ENCODE measurements around the gene DRC1.

The DRC1 gene

GRCh38 chr2:26396734-26397298 lies 4.9 kb upstream of the DRC1 start:
- H3K9me3 ChIP-seq (ENCODE audit: control insufficient read depth, low read length): no peaks in the 10 kb centered on the region
- H3K4me3 ChIP-seq (ENCODE audit: extremely low read depth, insufficient read depth, low read length, poor library complexity, severe bottlenecking): no peak overlapping the region
- 86 to 91% methylated on average over 5 of the region's 5 CpGs for WGBS, 2 experiments (ENCODE audit: insufficient coverage in 2 of 2)
- H3K36me3 ChIP-seq (ENCODE audit: control insufficient read depth, insufficient read depth, low read length): peaks cover 22% of the 10 kb centered on the region
- no peaks in the 10 kb centered on the region for H3K4me1 ChIP-seq (ENCODE audit: control insufficient read depth, insufficient read depth, low read length, poor library complexity, severe bottlenecking)
- no peak overlapping the region for H3K27ac ChIP-seq (ENCODE audit: low read depth, low read length, severe bottlenecking)

GRCh38 chr2:26399771-26400376 lies 1.8 kb upstream of the DRC1 start:
- WGBS, 2 experiments (ENCODE audit: insufficient coverage in 2 of 2): 68 to 73% methylated on average over 4 of the region's 4 CpGs
- Histone ChIP-seq H3K36me3 (ENCODE audit: control insufficient read depth, insufficient read depth, low read length) (peaks cover 9% of the 10 kb centered on the region), H3K4me1 (ENCODE audit: control insufficient read depth, insufficient read depth, low read length, poor library complexity, severe bottlenecking) (no peaks in the 10 kb centered on the region), H3K9me3 (ENCODE audit: control insufficient read depth, low read length) (no peaks in the 10 kb centered on the region), H3K4me3 (ENCODE audit: extremely low read depth, insufficient read depth, low read length, poor library complexity, severe bottlenecking) (no peak overlapping the region), H3K27ac (ENCODE audit: low read depth, low read length, severe bottlenecking) (no peak overlapping the region)

- WGBS, 2 experiments (ENCODE audit: insufficient coverage in 2 of 2): 85 to 90% methylated on average over 4 of the region's 5 CpGs
- no peaks in the 10 kb centered on the region for H3K9me3 ChIP-seq (ENCODE audit: control insufficient read depth, low read length)
- H3K4me3 ChIP-seq (ENCODE audit: extremely low read depth, insufficient read depth, low read length, poor library complexity, severe bottlenecking): no peak overlapping the region
- no peak overlapping the region for H3K27ac ChIP-seq (ENCODE audit: low read depth, low read length, severe bottlenecking)
- H3K36me3 ChIP-seq (ENCODE audit: control insufficient read depth, insufficient read depth, low read length): peaks cover 4% of the 10 kb centered on the region
- no peaks in the 10 kb centered on the region for H3K4me1 ChIP-seq (ENCODE audit: control insufficient read depth, insufficient read depth, low read length, poor library complexity, severe bottlenecking)
Observed at GRCh38 chr2:26400723-26401122, 997 bp upstream of the DRC1 start.

GRCh38 chr2:26407526-26407925 lies 5.8 kb downstream of the DRC1 start:
- H3K9me3 ChIP-seq (ENCODE audit: control insufficient read depth, low read length): no peaks in the 10 kb centered on the region
- H3K4me1 ChIP-seq (ENCODE audit: control insufficient read depth, insufficient read depth, low read length, poor library complexity, severe bottlenecking): no peaks in the 10 kb centered on the region
- H3K36me3 ChIP-seq (ENCODE audit: control insufficient read depth, insufficient read depth, low read length): no peaks in the 10 kb centered on the region
- 84 to 99% methylated on average over 6 of the region's 9 CpGs for WGBS, 2 experiments (ENCODE audit: insufficient coverage in 2 of 2)
- no peak overlapping the region for H3K27ac ChIP-seq (ENCODE audit: low read depth, low read length, severe bottlenecking)
- no peak overlapping the region for H3K4me3 ChIP-seq (ENCODE audit: extremely low read depth, insufficient read depth, low read length, poor library complexity, severe bottlenecking)

- no peaks in the 10 kb centered on the region for H3K9me3 ChIP-seq (ENCODE audit: control insufficient read depth, low read length)
- no peaks in the 10 kb centered on the region for H3K36me3 ChIP-seq (ENCODE audit: control insufficient read depth, insufficient read depth, low read length)
- no peak overlapping the region for H3K27ac ChIP-seq (ENCODE audit: low read depth, low read length, severe bottlenecking)
- WGBS, 2 experiments (ENCODE audit: insufficient coverage in 2 of 2): no CpG with 5 or more reads among the region's 1 CpG
- H3K4me3 ChIP-seq (ENCODE audit: extremely low read depth, insufficient read depth, low read length, poor library complexity, severe bottlenecking): no peak overlapping the region
- H3K4me1 ChIP-seq (ENCODE audit: control insufficient read depth, insufficient read depth, low read length, poor library complexity, severe bottlenecking): no peaks in the 10 kb centered on the region
Observed at GRCh38 chr2:26409785-26410184, 8.1 kb downstream of the DRC1 start.

- no peaks in the 10 kb centered on the region for H3K36me3 ChIP-seq (ENCODE audit: control insufficient read depth, insufficient read depth, low read length)
- H3K9me3 ChIP-seq (ENCODE audit: control insufficient read depth, low read length): no peaks in the 10 kb centered on the region
- no peaks in the 10 kb centered on the region for H3K4me1 ChIP-seq (ENCODE audit: control insufficient read depth, insufficient read depth, low read length, poor library complexity, severe bottlenecking)
- WGBS, 2 experiments (ENCODE audit: insufficient coverage in 2 of 2): no CpG with 5 or more reads among the region's 2 CpGs
- no peak overlapping the region for H3K27ac ChIP-seq (ENCODE audit: low read depth, low read length, severe bottlenecking)
- no peak overlapping the region for H3K4me3 ChIP-seq (ENCODE audit: extremely low read depth, insufficient read depth, low read length, poor library complexity, severe bottlenecking)
Observed at GRCh38 chr2:26410764-26411243, 9.1 kb downstream of the DRC1 start.

- no peaks in the 10 kb centered on the region for H3K9me3 ChIP-seq (ENCODE audit: control insufficient read depth, low read length)
Observed at GRCh38 chr2:26411419-26411818, 9.7 kb downstream of the DRC1 start.

GRCh38 chr2:26412091-26412673 lies 10.5 kb downstream of the DRC1 start:
- Histone ChIP-seq H3K27ac (ENCODE audit: low read depth, low read length, severe bottlenecking) (no peak overlapping the region), H3K36me3 (ENCODE audit: control insufficient read depth, insufficient read depth, low read length) (no peaks in the 10 kb centered on the region), H3K4me1 (ENCODE audit: control insufficient read depth, insufficient read depth, low read length, poor library complexity, severe bottlenecking) (no peaks in the 10 kb centered on the region), H3K4me3 (ENCODE audit: extremely low read depth, insufficient read depth, low read length, poor library complexity, severe bottlenecking) (no peak overlapping the region), H3K9me3 (ENCODE audit: control insufficient read depth, low read length) (no peaks in the 10 kb centered on the region)
- WGBS, 2 experiments (ENCODE audit: insufficient coverage in 2 of 2): 80 to 93% methylated on average over 2 to 7 of the region's 10 CpGs

More at GRCh38 chr2:26411419-26411818, 9.7 kb downstream of the DRC1 start:
- 95 to 100% methylated on average over 1 to 6 of the region's 6 CpGs for WGBS, 2 experiments (ENCODE audit: insufficient coverage in 2 of 2)
- Histone ChIP-seq H3K4me1 (ENCODE audit: control insufficient read depth, insufficient read depth, low read length, poor library complexity, severe bottlenecking) (no peaks in the 10 kb centered on the region), H3K4me3 (ENCODE audit: extremely low read depth, insufficient read depth, low read length, poor library complexity, severe bottlenecking) (no peak overlapping the region), H3K27ac (ENCODE audit: low read depth, low read length, severe bottlenecking) (no peak overlapping the region), H3K36me3 (ENCODE audit: control insufficient read depth, insufficient read depth, low read length) (no peaks in the 10 kb centered on the region)

GRCh38 chr2:26414311-26414710 lies 12.6 kb downstream of the DRC1 start:
- H3K4me3 ChIP-seq (ENCODE audit: extremely low read depth, insufficient read depth, low read length, poor library complexity, severe bottlenecking): no peak overlapping the region
- whole genome bisulfite sequencing, 2 experiments (ENCODE audit: insufficient coverage in 2 of 2): 96 to 100% methylated on average over 3 of the region's 3 CpGs
- no peaks in the 10 kb centered on the region for H3K4me1 ChIP-seq (ENCODE audit: control insufficient read depth, insufficient read depth, low read length, poor library complexity, severe bottlenecking)
- H3K36me3 ChIP-seq (ENCODE audit: control insufficient read depth, insufficient read depth, low read length): no peaks in the 10 kb centered on the region
- H3K27ac ChIP-seq (ENCODE audit: low read depth, low read length, severe bottlenecking): no peak overlapping the region
- no peaks in the 10 kb centered on the region for H3K9me3 ChIP-seq (ENCODE audit: control insufficient read depth, low read length)

GRCh38 chr2:26421961-26422360 lies 20.2 kb downstream of the DRC1 start:
- Histone ChIP-seq H3K9me3 (ENCODE audit: control insufficient read depth, low read length) (no peaks in the 10 kb centered on the region), H3K4me1 (ENCODE audit: control insufficient read depth, insufficient read depth, low read length, poor library complexity, severe bottlenecking) (peaks cover 9% of the 10 kb centered on the region), H3K27ac (ENCODE audit: low read depth, low read length, severe bottlenecking) (no peak overlapping the region), H3K4me3 (ENCODE audit: extremely low read depth, insufficient read depth, low read length, poor library complexity, severe bottlenecking) (no peak overlapping the region), H3K36me3 (ENCODE audit: control insufficient read depth, insufficient read depth, low read length) (no peaks in the 10 kb centered on the region)
- WGBS, 2 experiments (ENCODE audit: insufficient coverage in 2 of 2): 91 to 92% methylated on average over 4 to 5 of the region's 5 CpGs
